IMR-90 (cell line): ENCODE measurements around the gene FOSL2. TPM values are rescaled to one million over a fixed set of nuclear protein-coding genes. Genes with fewer than 3 reads are reported as not detected.
A peak's percentile ranks its signal among the peaks of the same experiment; 100 is the strongest.

Experiments used
- ATAC-seq: fragments of 200-7000 bp; cut with Tn5 transposase; 2 replicates; pipeline ENCODE4 v1.9.1; 2020; ENCODE audit warnings: low read depth, mild to moderate bottlenecking, moderate library complexity
- BruUV-seq: library from RNA; stranded (reverse); fragments of 400-500 nt; replicated peaks from 2 replicates; lab custom pipeline; 2021; lab: Mats Ljungman, UMichigan
- CTCF ChIA-PET: fragments of 300-600 bp; formaldehyde crosslinking; extraction: SDS; loops from one replicate; lab custom pipeline; 2021; ENCODE audit warnings: antibody characterized with exemption; lab: Yijun Ruan, JAX
- POLR2A ChIA-PET: fragments of 300-600 bp; sonication (Branson Sonifier 250); formaldehyde crosslinking; loops from one replicate; lab custom pipeline; 2022; ENCODE audit warnings: antibody characterized with exemption; ENCODE audit not compliant: unreplicated experiment; lab: Charles Lee
- DNase-seq: peaks from one replicate; pipeline ENCODE4 v3.0.0; 2013
- H2AFZ ChIP-seq: replicated peaks from 2 replicates; pipeline ENCODE3; 2013; ENCODE audit warnings: low read length, mild to moderate bottlenecking; ENCODE audit not compliant: poor library complexity
- H2AK5ac ChIP-seq: 2 replicates; pipeline ENCODE4 v1.6.1; 2013; ENCODE audit warnings: low read depth, low read length, inconsistent platforms
- H2AK9ac ChIP-seq: replicated peaks from 2 replicates; pipeline ENCODE3; 2013; ENCODE audit warnings: mild to moderate bottlenecking, low read depth, low read length, moderate library complexity; ENCODE audit not compliant: poor library complexity
- H2BK120ac ChIP-seq: 2 replicates; pipeline ENCODE4 v1.6.1; 2013; ENCODE audit warnings: low read depth, low read length, inconsistent platforms
- H2BK15ac ChIP-seq: 3 replicates; pipeline ENCODE4 v1.6.1; 2013; ENCODE audit warnings: low read depth, low read length, inconsistent platforms
- H2BK20ac ChIP-seq: 2 replicates; pipeline ENCODE4 v1.6.1; 2013; ENCODE audit warnings: low read depth, mild to moderate bottlenecking, inconsistent platforms, low read length, moderate library complexity
- H2BK5ac ChIP-seq: 2 replicates; pipeline ENCODE4 v1.6.1; 2013; ENCODE audit warnings: mild to moderate bottlenecking, low read depth, low read length, inconsistent platforms; ENCODE audit not compliant: poor library complexity, severe bottlenecking
- H3K14ac ChIP-seq: replicated peaks from 2 replicates; pipeline ENCODE4 v1.6.1; 2013; ENCODE audit warnings: low read depth, low read length, inconsistent platforms
- H3K18ac ChIP-seq: 2 replicates; pipeline ENCODE4 v1.6.1; 2013; ENCODE audit warnings: low read depth, low read length, control low read depth
- H3K23ac ChIP-seq: 2 replicates; pipeline ENCODE4 v1.6.1; 2013; ENCODE audit warnings: low read depth, low read length, inconsistent platforms
- H3K27ac ChIP-seq: 2 replicates; pipeline ENCODE4 v1.5.1; 2013; ENCODE audit warnings: mild to moderate bottlenecking, control low read depth, low read length; ENCODE audit not compliant: insufficient read depth
- H3K27me3 ChIP-seq: 2 replicates; pipeline ENCODE4 v1.6.1; 2013; ENCODE audit warnings: low read length; ENCODE audit not compliant: control insufficient read depth, insufficient read depth
- H3K36me3 ChIP-seq: 2 replicates; pipeline ENCODE4 v1.6.1; 2013; ENCODE audit warnings: low read length, mixed read lengths; ENCODE audit not compliant: control insufficient read depth, insufficient read depth
- H3K4ac ChIP-seq: 2 replicates; pipeline ENCODE4 v1.6.1; 2013; ENCODE audit warnings: low read depth, low read length, inconsistent platforms
- H3K4me1 ChIP-seq: 2 replicates; pipeline ENCODE4 v1.6.1; 2013; ENCODE audit warnings: low read length, mixed read lengths; ENCODE audit not compliant: control insufficient read depth, insufficient read depth
- H3K4me2 ChIP-seq: 2 replicates; pipeline ENCODE4 v1.6.1; 2013; ENCODE audit warnings: low read depth, mild to moderate bottlenecking, control low read depth, low read length, moderate library complexity
- H3K4me3 ChIP-seq: 2 replicates; pipeline ENCODE4 v1.5.1; 2013; ENCODE audit warnings: low read depth, mild to moderate bottlenecking, control low read depth, low read length, moderate library complexity; ENCODE audit not compliant: insufficient read depth
- H3K56ac ChIP-seq: 2 replicates; pipeline ENCODE4 v1.6.1; 2013; ENCODE audit warnings: low read length, inconsistent platforms; ENCODE audit not compliant: insufficient read depth; ENCODE audit errors: extremely low read depth
- H3K79me1 ChIP-seq, 2 experiments: 2 replicates each; pipeline ENCODE4 v1.6.1; 2013; ENCODE audit warnings: low read length in 2 of 2, inconsistent platforms in 1 of 2, low read depth in 1 of 2
- H3K9ac ChIP-seq: 2 replicates; pipeline ENCODE4 v1.6.1; 2013; ENCODE audit warnings: low read depth, low read length, control low read depth
- H3K9me1 ChIP-seq: 2 replicates; pipeline ENCODE4 v1.6.1; 2013; ENCODE audit warnings: low read length, inconsistent platforms; ENCODE audit not compliant: insufficient read depth
- H3K9me3 ChIP-seq: 2 replicates; pipeline ENCODE4 v1.6.1; 2013; ENCODE audit warnings: low read length; ENCODE audit not compliant: control insufficient read depth, insufficient read depth
- H4K20me1 ChIP-seq: 2 replicates; pipeline ENCODE4 v1.6.1; 2013; ENCODE audit warnings: low read length, inconsistent platforms; ENCODE audit not compliant: insufficient read depth
- H4K5ac ChIP-seq: 2 replicates; pipeline ENCODE4 v1.6.1; 2013; ENCODE audit warnings: mild to moderate bottlenecking, low read depth, low read length, control low read depth
- H4K8ac ChIP-seq, 2 experiments: 2 replicates each; pipeline ENCODE4 v1.6.1; 2013; ENCODE audit warnings: low read depth in 2 of 2, low read length in 2 of 2, control low read depth in 1 of 2, inconsistent platforms in 1 of 2
- H4K91ac ChIP-seq: 2 replicates; pipeline ENCODE4 v1.6.1; 2013; ENCODE audit warnings: low read depth, low read length, inconsistent platforms; ENCODE audit not compliant: insufficient read depth
- FOS ChIP-seq: fragments of 150-350 bp; IDR thresholded peaks from 2 replicates; pipeline ENCODE4 v1.6.1; 2016; ENCODE audit warnings: low read depth, low read length
- MAZ ChIP-seq: IDR thresholded peaks from 2 replicates; pipeline ENCODE4 v1.6.1; 2012; ENCODE audit warnings: low read depth, mild to moderate bottlenecking, low read length, improper control_type of control experiment, moderate library complexity, borderline replicate concordance
- MXI1 ChIP-seq: IDR thresholded peaks from 2 replicates; pipeline ENCODE4 v1.6.1; 2012; ENCODE audit warnings: low read depth, mild to moderate bottlenecking, low read length, moderate library complexity, borderline replicate concordance
- RCOR1 ChIP-seq: IDR thresholded peaks from 2 replicates; pipeline ENCODE4 v1.6.1; 2012; ENCODE audit warnings: mild to moderate bottlenecking, low read length, improper control_type of control experiment; ENCODE audit not compliant: insufficient replicate concordance
- USF2 ChIP-seq: fragments of 150-350 bp; IDR thresholded peaks from 2 replicates; pipeline ENCODE4 v1.6.1; 2017; ENCODE audit warnings: mild to moderate bottlenecking, antibody characterized with exemption, low read length, low read depth
- WGBS, 2 experiments: methylation state at CpG; one replicate each; pipeline versions ENCODE4 v1.1.5 to v1.1.7; 2013; ENCODE audit warnings: missing lambda C conversion rate in 2 of 2; ENCODE audit not compliant: insufficient read length in 1 of 2; ENCODE audit errors: extremely low coverage in 2 of 2; 5-methylcytosine and 5-hydroxymethylcytosine counted together
- dilution Hi-C: fragments of 300-500 bp; cut with HindIII; formaldehyde crosslinking; loops from one replicate; pipeline ENCODE4 v1.14.3; 2018; ENCODE audit warnings: low sequenced_read_pairs; ENCODE audit not compliant: unreplicated experiment
- in situ Hi-C: fragments of 300-500 bp; cut with MboI; formaldehyde crosslinking; loops from 3 replicates; pipeline ENCODE4 v1.14.3; 2019; ENCODE audit warnings: low sequenced_read_pairs, inconsistent platforms, mixed read lengths
- intact Hi-C: fragments of 100-400 bp; cut with micrococcal nuclease; formaldehyde crosslinking; loops from 2 replicates; pipeline ENCODE4 v1.10.0; 2022
- polyA plus RNA-seq, 3 experiments: library from polyadenylated mRNA; depleted of rRNA; stranded (reverse); fragments of >200 nt; gene quantifications; 2 replicates each; pipeline ENCODE4 v1.2.3, GENCODE V29; 2012; ENCODE audit warnings: low replicate concordance in 1 of 3
- total RNA-seq: library from RNA; depleted of rRNA; stranded (reverse); fragments of >200 nt; gene quantifications from 2 replicates; pipeline ENCODE4 v1.2.3, GENCODE V29; 2012

FOSL2 gene
- total and polyA plus RNA-seq, 2 of the 4 experiments (the other 2 are of a cell fraction): 31.4 to 46.3 TPM

GRCh38 chr2:28367667-28368356, 24.8 kb upstream of the FOSL2 start:
- H3K4me3 ChIP-seq: no peak overlapping the region
- ATAC-seq (no peak), DNase-seq (no peak)
- in situ Hi-C loops: no loop called here
- H2AK5ac ChIP-seq: no peak overlapping the region
- no peak overlapping the region for H2BK20ac ChIP-seq
- no peaks in the 10 kb centered on the region for H3K9me1 ChIP-seq
- ChIA-PET CTCF (no interaction called here), POLR2A (no interaction called here)
- peak overlapping the region; percentile 41 for H2AFZ ChIP-seq
- H4K20me1 ChIP-seq: no peaks in the 10 kb centered on the region
- H3K27me3 ChIP-seq: peaks cover 3% of the 10 kb centered on the region
- no peak overlapping the region for H2BK5ac ChIP-seq
- H4K5ac ChIP-seq: no peak overlapping the region
- no peak overlapping the region for H3K4me2 ChIP-seq
- no peaks in the 10 kb centered on the region for H3K36me3 ChIP-seq
- H3K4ac ChIP-seq: no peak overlapping the region
- TF ChIP-seq FOS: no peak
- TF ChIP-seq RCOR1: no peak
- no peak for TF ChIP-seq MXI1
- no peak for TF ChIP-seq USF2
- TF ChIP-seq MAZ: no peak
- H3K23ac ChIP-seq: no peak overlapping the region
- no peak overlapping the region for H2AK9ac ChIP-seq
- H3K14ac ChIP-seq: no peak overlapping the region
- peaks cover 2% of the 10 kb centered on the region; the same call in 1 of the 2 replicates for H3K4me1 ChIP-seq
- intact Hi-C loops: no loop called here
- dilution Hi-C loops: no loop called here
- WGBS, 2 experiments: 67% methylated on average over 8 of the region's 19 CpGs; no CpG with 5 or more reads in 1 of the 2 experiments
- no peak overlapping the region for H4K91ac ChIP-seq
- H3K18ac ChIP-seq: no peak overlapping the region
- no peak overlapping the region for H2BK120ac ChIP-seq
- no peak overlapping the region for H3K56ac ChIP-seq
- H3K9ac ChIP-seq: no peak overlapping the region
- H3K27ac ChIP-seq: no peak overlapping the region
- no TSS peak for BruUV-seq
- H3K79me1 ChIP-seq: no peaks in the 10 kb centered on the region
- H2BK15ac ChIP-seq: no peak overlapping the region
- no peaks in the 10 kb centered on the region for H3K9me3 ChIP-seq
- H4K8ac ChIP-seq: no peak overlapping the region
